Spleen (tissue), 11 donors: Measurements from ENCODE around the gene CNNM3. TPM values are rescaled to one million over a fixed set of nuclear protein-coding genes. Genes with fewer than 3 reads are reported as not detected.

Experiments used
- DNase-seq: peaks from one replicate; pipeline ENCODE4 v3.0.0-alpha.2; 2020
- H3K27ac ChIP-seq, 8 donors: fragments of 200-600 bp; sonication (generic) in 7 of 8; 1 replicate in 4 of 8; 2 replicates in 4 of 8; pipeline versions ENCODE4 v1.5.0 to v1.8.0; 2016 to 2021; ENCODE audit warnings: inconsistent platforms in 4 of 8, mild to moderate bottlenecking in 4 of 8, moderate library complexity in 1 of 8
- H3K27me3 ChIP-seq, 7 donors: fragments of 200-600 bp; sonication (generic) in 6 of 7; replicated peaks in 1 of 7; 1 replicate in 4 of 7; 2 replicates in 3 of 7; pipeline versions ENCODE4 v1.5.0 to v1.8.0; 2016 to 2021; ENCODE audit warnings: inconsistent platforms in 3 of 7, mild to moderate bottlenecking in 1 of 7
- H3K36me3 ChIP-seq, 6 donors: fragments of 200-600 bp; sonication (generic) in 5 of 6; 1 replicate in 4 of 6; 2 replicates in 2 of 6; pipeline versions ENCODE4 v1.5.0 to v1.8.0; 2016 to 2021; ENCODE audit warnings: inconsistent platforms in 2 of 6
- H3K4me1 ChIP-seq, 6 donors: fragments of 200-600 bp; sonication (generic) in 5 of 6; 1 replicate in 3 of 6; 2 replicates in 3 of 6; pipeline versions ENCODE4 v1.5.0 to v1.8.0; 2016 to 2021; ENCODE audit warnings: inconsistent platforms in 3 of 6
- H3K4me3 ChIP-seq, 8 donors: fragments of 200-600 bp; sonication (generic) in 7 of 8; 1 replicate in 4 of 8; 2 replicates in 4 of 8; pipeline versions ENCODE4 v1.5.0 to v1.8.0; 2016 to 2021; ENCODE audit warnings: inconsistent platforms in 4 of 8, mild to moderate bottlenecking in 4 of 8, moderate library complexity in 2 of 8
- H3K9me3 ChIP-seq, 8 donors: fragments of 200-600 bp; sonication (generic) in 7 of 8; 1 replicate in 4 of 8; 2 replicates in 4 of 8; pipeline versions ENCODE4 v1.5.0 to v1.8.0; 2016 to 2021; ENCODE audit warnings: inconsistent platforms in 4 of 8
- CTCF ChIP-seq, 11 experiments: fragments of 200-600 bp in 7 of 11; fragments of 450-650 bp in 4 of 11; sonication (generic) in 4 of 11; IDR thresholded peaks in 8 of 11; conservative IDR thresholded peaks in 3 of 11; 1 replicate in 7 of 11; 2 replicates in 4 of 11; pipeline versions ENCODE4 v1.4.0 to v1.8.0; 2016 to 2021; ENCODE audit warnings: antibody characterized with exemption in 11 of 11, inconsistent platforms in 4 of 11, mild to moderate bottlenecking in 1 of 11
- POLR2A ChIP-seq, 3 donors: fragments of 450-650 bp; IDR thresholded peaks; one replicate each; pipeline ENCODE4 v1.5.1; 2017; ENCODE audit warnings: antibody characterized with exemption in 3 of 3, mild to moderate bottlenecking in 1 of 3
- POLR2AphosphoS5 ChIP-seq, 3 donors: sonication (generic); formaldehyde crosslinking; IDR thresholded peaks; one replicate each; pipeline ENCODE4 v1.5.1; 2017; ENCODE audit warnings: antibody characterized with exemption in 3 of 3
- WGBS, 5 donors: extraction: QIAGEN DNeasy Blood & Tissue Kit in 3 of 5; methylation state at CpG; one replicate each; pipeline versions ENCODE4 v1.1.5 to v1.1.7; 2013 to 2018; 5-methylcytosine and 5-hydroxymethylcytosine counted together
- intact Hi-C: fragments of 100-400 bp; cut with DNase I; formaldehyde crosslinking; loops from one replicate; pipeline ENCODE4 v1.15.0; 2023; ENCODE audit warnings: low total_unique reads
- polyA plus RNA-seq, 3 donors: library from polyadenylated mRNA; stranded (reverse); fragments of 200-250 nt; gene quantifications; one replicate each; pipeline ENCODE4 v1.2.1, GENCODE V29; 2013
- total RNA-seq, 7 donors: library from RNA; depleted of rRNA in 3 of 7; stranded (reverse); fragments of >200 nt in 3 of 7; fragmentation: NEBNext Ultra II Directional in 4 of 7; extraction: Animal tissue kit (Norgen Biotek cat#: 25700) in 4 of 7; gene quantifications; one replicate each; pipeline versions ENCODE4 v1.1.0 to v1.2.1, GENCODE V29; 2016 to 2021
- donor health status: healthy with polysubstance abuse.
- donor health status: DM: no; HTN: no; CAD: no; lungs with moderate emphysema.
- donor health status: DM: no; HTN: no; CAD: no.
- donor health status: Bipolar disorder and iron deficiency.
- donor health status: healthy.
- donor health status: DM: no; HTN: no; CAD: no.
- donor health status: DM: yes; HTN: yes; CAD: no.

CNNM3 gene
- total and polyA plus RNA-seq, 10 donors: 3.7 to 37.8 (median 23.2) TPM

- intact Hi-C loops: no loop called here
- Histone ChIP-seq H3K9me3 (no peaks in the 10 kb centered on the region), H3K27ac (peak overlapping the region; percentile 89 to 98 (median 95)), H3K4me3 (peak overlapping the region; percentile 55 to 94 (median 83)), H3K36me3 (peaks cover 0 to 56% (median 35%) of the 10 kb centered on the region in 6 donors), H3K27me3 (peaks cover 0 to 62% (median 17%) of the 10 kb centered on the region in 7 donors), H3K4me1 (peaks cover 18 to 100% (median 87%) of the 10 kb centered on the region in 6 donors)
- peak; percentile 69 for DNase-seq
- no peak for TF ChIP-seq POLR2A (IDR thresholded peaks at IDR 0.05)
- no peak for TF ChIP-seq POLR2AphosphoS5 (IDR thresholded peaks at IDR 0.05)
- TF ChIP-seq CTCF (IDR thresholded peaks at IDR 0.05 in 8 of 11, conservative IDR thresholded peaks at IDR 0.05 in 3 of 11): no peak
- WGBS, 5 donors: 48 to 59% (median 52%) methylated on average over 15 to 22 of the region's 22 CpGs
These were observed 51.1 kb downstream of the CNNM3 start for GRCh38 chr2:96866986-96867755.

- peak; percentile 81 for DNase-seq
- H3K4me1 ChIP-seq: peaks cover 18 to 100% (median 85%) of the 10 kb centered on the region in 6 donors
These were observed 51.9 kb downstream of the CNNM3 start for GRCh38 chr2:96867756-96868554.

GRCh38 chr2:96868555-96869280 is 52.6 kb downstream of the CNNM3 start:
- H3K4me3 ChIP-seq: peak overlapping the region; percentile 55 to 94 (median 83)

More at GRCh38 chr2:96867756-96868554, 51.9 kb downstream of the CNNM3 start:
- Histone ChIP-seq H3K27me3 (peaks cover 0 to 64% (median 17%) of the 10 kb centered on the region in 7 donors), H3K36me3 (peaks cover 0 to 48% (median 32%) of the 10 kb centered on the region in 6 donors), H3K27ac (peak overlapping the region; percentile 89 to 98 (median 95)), H3K4me3 (peak overlapping the region; percentile 55 to 94 (median 83)), H3K9me3 (no peaks in the 10 kb centered on the region)
- 9 to 16% (median 12%) methylated on average over 17 to 27 of the region's 27 CpGs for WGBS, 5 donors
- intact Hi-C loops: no loop called here
- TF ChIP-seq POLR2AphosphoS5 (IDR thresholded peaks at IDR 0.05) (no peak), CTCF (IDR thresholded peaks at IDR 0.05 in 8 of 11, conservative IDR thresholded peaks at IDR 0.05 in 3 of 11) (no peak), POLR2A (IDR thresholded peaks at IDR 0.05) (no peak)

More at GRCh38 chr2:96868555-96869280, 52.6 kb downstream of the CNNM3 start:
- H3K36me3 ChIP-seq: peaks cover 0 to 40% (median 24%) of the 10 kb centered on the region in 6 donors
- peaks cover 0 to 64% (median 17%) of the 10 kb centered on the region in 7 donors for H3K27me3 ChIP-seq
- peak; percentile 92 for DNase-seq
- 0 to 1% (median 0%) methylated on average over 2 to 76 of the region's 76 CpGs for WGBS, 5 donors
- peak overlapping the region; percentile 89 to 98 (median 95) for H3K27ac ChIP-seq
- H3K4me1 ChIP-seq: peaks cover 13 to 100% (median 84%) of the 10 kb centered on the region in 6 donors
- TF ChIP-seq CTCF (IDR thresholded peaks at IDR 0.05 in 8 of 11, conservative IDR thresholded peaks at IDR 0.05 in 3 of 11): peak; percentile 14 to 73 (median 51)
- peak; percentile 82 to 85 (median 82) for TF ChIP-seq POLR2AphosphoS5 (IDR thresholded peaks at IDR 0.05)
- peak in 1 of 3 donors; percentile 32 for TF ChIP-seq POLR2A (IDR thresholded peaks at IDR 0.05)
- intact Hi-C loops: no loop called here
- H3K9me3 ChIP-seq: no peaks in the 10 kb centered on the region
